ENCODE data around the gene SLC44A1.

The SLC44A1 gene

DNA sequence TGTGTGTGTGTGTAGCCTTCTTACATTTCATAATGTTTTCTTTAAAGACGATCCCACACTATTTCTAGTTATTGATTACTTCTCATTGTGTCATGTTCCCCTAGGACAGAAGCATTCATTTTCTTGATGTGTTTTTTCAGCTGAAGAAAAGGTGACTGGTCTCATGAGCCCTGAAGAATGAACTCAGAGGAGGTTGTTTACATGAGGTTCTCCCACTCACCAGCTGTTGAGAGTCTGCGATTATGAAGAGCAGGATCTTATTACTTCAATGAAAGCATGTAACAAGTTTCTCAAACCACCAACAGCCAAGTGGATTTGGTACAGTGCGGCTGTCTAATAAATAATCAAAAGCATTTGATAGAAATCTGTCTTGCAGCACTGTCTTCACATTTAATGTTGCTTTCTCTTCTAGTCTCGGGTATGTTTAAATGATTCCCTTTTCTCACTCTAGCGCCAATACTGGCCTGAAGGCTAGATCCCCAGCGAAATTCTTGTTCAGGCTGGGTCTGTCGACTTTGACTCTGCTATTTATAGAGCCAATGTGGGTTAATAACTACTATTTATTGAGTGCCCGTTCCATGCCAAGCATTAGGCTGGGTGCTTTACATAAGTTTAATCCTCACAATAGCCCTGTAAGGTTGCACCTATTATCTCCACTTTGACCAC is 193.8 kb downstream of the SLC44A1 start:
- DNase-seq: peak; percentile 47

- no peak for DNase-seq
Measured at GRCh38 chr9:105439428-105439827, 195.0 kb downstream of the SLC44A1 start.

DNA sequence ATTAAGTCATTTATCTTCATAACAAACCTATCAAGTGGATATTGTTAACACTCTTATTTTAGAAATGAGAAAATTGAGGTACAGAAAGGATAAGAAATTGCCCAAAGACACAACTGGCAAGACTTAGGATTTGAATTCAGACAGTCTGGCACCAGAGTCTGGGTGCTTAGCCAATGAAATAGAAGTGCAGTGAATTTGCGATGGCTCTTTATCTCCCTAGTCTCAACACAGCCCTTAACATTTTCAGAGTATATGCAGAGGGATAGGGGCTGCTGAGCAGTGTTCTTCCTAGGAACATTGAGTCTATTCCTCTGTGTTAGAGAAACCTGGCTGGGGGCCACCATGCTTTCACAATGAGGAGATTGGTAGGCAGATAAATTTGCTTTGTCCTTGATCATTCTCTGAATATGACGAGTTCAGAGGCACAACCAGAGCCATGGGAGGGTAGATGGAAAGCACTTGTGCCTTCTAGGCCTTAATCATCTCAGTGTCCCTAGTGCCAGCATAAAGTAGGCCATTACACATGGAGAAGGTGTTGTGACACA is 197.2 kb downstream of the SLC44A1 start:
- no peak for DNase-seq

DNA sequence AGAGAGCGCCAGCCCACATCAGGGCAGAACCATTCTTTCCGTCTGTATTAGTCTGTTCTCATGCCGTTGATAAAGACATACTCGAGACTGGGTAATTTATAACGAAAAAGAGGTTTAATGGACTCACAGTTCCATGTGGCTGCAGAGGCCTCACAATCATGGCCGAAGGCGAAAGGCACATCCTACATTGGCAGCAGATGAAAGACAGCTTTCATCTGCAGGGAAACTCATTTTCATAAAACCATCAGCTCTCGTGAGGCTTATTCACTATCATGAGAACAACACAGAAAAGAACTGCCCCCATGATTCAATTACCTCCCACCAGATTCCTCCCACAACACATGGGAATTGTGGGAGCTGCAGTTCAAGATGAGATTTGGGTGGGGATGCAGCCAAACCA is 198.7 kb downstream of the SLC44A1 start:
- no peak for DNase-seq

DNA sequence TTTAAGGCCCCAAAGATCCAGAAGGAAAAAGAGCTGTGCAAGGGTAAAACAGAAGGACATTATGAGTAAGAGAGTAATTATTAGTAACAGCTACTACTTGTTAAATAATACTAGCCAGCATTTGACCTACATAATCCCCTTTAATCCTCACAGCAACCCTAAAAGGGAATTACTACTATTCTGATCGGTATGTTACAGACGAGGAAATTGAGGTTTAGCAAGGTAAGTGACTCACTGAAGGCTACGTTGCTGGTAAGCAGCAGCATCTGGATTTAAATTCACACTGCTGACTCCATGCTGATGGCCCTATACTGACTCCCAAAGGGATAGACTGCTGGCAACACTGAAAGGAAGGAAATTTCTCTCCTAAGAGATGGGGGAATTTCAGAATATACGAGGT is 199.7 kb downstream of the SLC44A1 start:
- DNase-seq: no peak

GRCh38 chr9:105445203-105445881 is 200.9 kb downstream of the SLC44A1 start:
- DNase-seq: no peak

DNA sequence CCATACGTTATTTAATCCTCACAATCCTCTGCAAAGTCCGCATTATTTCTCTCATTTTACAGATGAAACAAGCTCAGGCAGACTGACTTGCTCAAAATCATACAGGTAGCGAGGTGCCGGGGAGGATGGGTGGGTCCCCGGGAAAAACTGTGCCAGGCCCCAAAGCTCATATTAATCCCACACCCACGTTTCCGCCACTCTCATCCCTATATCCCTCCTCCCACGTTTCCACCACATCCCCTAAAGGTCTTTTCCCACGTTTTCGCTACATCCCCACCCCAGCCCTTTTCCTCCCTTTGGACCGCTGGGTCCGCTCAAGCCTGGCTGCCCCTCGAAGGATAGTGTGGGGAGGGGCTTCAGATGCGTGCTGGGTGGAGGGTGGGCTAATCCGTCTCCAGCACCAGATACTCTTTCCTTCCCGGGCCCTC is 202.9 kb downstream of the SLC44A1 start:
- no peak for DNase-seq

DNA sequence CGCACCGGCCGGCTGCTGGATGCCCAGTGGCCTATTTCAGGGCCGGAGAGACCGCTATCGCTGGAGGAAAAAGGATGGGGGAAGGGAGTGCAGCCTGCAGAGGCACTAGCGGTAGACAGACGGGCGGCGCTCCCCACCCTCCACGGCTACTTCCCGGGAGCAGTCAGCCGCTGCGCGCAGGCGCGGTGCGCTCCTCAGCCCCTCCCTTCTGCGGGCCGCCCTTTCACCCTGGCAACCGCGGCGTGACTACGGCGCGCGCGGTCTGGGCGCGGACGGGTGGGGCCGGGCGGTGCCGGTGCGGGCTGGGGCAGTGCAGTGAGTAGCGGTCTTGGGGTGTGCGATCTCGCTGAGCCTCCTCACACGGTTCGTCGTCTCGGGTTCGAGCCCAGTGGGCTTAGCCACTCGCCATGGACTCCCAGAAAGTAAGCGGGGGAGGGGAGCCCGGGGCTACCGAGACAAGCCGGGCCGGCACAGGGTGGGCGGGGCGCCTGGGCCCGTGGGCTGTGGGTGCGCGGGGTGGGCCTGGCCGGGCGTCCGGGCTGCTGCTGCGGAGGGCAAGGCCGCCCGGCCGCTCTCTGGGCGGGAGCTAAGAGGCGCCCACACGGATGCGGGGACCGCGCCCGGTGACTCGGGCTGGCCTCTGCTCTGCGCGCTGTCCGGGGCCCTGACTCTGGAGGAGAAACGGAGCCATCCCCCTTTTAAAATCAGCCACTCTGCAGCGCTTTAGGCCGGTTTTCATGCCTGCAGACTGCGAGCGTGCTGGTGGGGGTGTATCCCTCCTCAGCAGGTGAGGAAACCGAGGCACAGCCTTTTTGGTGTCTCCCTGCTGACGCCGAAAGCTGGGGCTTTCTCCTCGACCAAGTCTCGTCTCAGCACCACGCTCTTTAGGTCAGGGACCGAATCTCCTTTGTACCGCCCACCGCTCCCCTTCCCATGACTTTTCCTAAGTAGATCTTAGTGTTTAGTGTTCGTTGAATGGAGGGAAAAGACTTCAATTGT is 203.7 kb downstream of the SLC44A1 start, which contains the start of gene FSD1L:
TSS of gene FSD1L (plus strand) at position 221 of the 999 bp plus-strand sequence. CDS start at position 408, 187 bp downstream.
- peak; percentile 45 for DNase-seq

DNA sequence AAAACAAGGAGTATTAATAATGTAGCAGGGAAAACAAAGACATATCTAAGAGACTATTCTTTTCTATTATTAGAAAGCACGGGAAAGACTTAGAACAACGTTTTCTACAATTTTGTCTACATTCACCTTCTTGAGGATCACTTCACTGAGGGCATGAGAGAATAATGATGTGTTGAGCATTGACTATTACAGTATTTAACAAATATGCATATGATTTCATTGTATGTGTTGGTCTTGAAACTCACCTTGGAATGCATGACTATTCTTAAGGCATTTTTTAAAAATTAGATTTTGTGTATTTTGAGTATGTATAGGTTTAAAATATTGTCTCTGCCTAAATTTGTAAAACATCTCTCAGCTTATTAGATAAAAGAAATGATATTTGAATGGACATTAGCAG is 204.6 kb downstream of the SLC44A1 start:
- DNase-seq: no peak

DNA sequence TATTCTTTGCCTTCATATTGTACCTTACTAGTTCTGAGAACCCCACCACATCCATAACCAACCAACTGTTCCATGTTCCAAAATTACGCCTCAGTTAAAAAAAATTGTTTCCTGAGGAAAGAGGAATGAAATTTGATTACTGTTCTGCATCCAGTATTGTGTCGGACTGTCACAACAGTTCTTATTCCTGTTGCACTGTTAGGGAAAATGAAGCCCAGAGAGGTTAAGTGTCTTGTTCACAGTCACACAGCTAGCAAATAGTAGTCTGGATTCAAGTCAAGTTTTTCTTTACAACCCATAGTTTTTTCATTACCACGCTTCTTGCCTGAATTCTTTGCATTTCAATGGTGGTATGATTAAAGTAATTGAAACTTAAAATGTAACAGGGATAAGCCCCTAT is 207.7 kb downstream of the SLC44A1 start:
- DNase-seq: no peak

- no peak for DNase-seq
Measured at GRCh38 chr9:105455836-105456475, 211.5 kb downstream of the SLC44A1 start.

- no peak for DNase-seq
Measured at GRCh38 chr9:105457560-105458294, 213.3 kb downstream of the SLC44A1 start.

- no peak for DNase-seq
Measured at GRCh38 chr9:105458404-105458803, 214.0 kb downstream of the SLC44A1 start.

DNA sequence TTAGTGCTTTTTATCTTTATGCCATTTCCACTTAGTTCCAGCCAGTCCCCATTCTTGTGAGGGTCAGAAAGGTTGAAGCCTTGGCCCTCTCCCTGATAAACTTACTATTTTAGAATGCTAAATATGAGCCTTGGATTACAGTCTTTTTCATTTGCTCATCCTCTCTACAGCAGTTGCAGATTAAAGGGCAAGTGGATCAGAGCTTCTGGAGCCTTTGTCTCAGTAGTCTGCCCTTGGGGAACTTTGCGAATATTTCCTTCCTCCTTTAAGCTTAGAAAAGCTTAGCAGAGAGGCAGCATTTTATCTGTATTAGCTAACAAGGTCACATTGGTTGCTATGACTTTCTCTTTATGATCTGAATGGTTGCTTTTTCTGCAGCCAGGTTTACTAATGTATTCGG is 214.9 kb downstream of the SLC44A1 start:
- no peak for DNase-seq

GRCh38 chr9:105466898-105467455 is 222.5 kb downstream of the SLC44A1 start:
- DNase-seq: no peak

GRCh38 chr9:105468875-105469274 is 224.4 kb downstream of the SLC44A1 start:
- no peak for DNase-seq

DNA sequence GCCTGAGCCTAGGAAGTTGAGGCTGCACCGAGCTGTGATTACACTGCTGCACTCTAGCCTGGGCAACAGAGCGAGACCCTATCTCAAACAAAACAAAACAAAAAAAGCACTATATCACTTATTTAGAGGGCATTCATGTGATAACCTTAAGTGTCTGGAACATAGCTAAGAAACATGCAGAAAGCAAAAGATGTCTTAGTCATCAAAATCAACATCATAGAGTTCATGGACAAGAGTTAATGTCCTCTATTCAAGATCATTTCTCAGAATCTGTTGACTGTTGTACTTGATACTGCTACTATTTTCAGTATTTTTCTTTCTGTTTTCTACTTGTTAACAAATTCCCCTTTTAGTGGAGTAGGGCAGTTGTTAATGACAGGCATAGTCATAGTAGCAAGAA is 228.8 kb downstream of the SLC44A1 start:
- DNase-seq: no peak

DNA sequence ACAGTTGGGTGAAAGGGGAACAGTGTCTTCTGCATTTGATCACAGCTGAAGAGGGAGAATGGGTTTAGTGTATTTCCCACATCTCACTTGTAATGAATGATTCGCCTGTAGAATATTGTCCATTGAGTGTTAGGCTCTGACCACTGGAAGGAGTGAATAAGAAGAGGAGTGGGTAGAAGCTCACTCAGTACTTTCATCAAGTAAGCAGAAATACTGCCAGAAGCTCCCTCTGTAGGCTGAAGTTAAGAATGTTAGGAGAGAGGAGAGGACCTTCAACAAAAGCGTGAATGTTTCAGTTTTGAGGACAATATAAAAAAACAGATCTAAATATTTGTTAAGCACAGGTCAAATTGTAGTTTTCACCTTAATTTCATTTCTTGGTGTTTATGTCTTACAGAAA is 230.9 kb downstream of the SLC44A1 start:
- DNase-seq: no peak

DNA sequence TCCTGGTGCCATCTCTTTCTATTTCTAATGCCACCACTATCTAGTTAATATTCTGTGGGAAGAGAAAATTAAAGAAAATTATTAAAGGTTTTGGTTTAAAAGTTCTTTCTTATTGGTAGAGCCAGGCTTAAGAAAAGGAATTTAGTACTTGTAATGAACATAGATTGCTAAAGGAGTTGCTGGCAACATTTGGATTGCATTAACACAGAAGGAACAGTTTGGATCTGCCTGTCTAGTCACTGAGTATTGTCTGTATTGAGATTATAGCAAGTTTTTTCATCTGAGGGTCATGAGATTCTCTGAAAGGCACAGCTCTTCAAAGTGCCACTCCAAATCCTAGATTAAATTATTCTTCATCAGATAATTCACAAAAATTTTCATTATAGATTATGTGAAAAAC is 235.4 kb downstream of the SLC44A1 start:
- DNase-seq: no peak

DNA sequence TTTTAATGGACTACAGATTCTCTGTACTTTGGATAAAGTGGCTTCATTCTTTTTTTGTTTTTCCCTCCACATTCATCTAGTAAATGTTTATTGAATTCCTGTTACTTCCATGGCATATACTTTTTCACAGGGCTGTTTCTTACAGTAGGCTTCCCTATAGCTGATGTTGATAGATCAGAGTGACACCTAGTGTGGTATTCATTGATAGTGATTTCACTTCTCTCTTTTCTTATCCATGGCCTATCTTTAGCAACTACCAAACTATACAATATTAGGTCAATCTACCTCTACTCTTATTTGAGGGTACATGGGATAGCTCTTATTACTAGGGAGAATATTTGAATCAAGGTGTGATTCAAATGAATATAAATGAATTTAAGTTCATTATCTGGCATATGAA is 239.2 kb downstream of the SLC44A1 start:
- no peak for DNase-seq

GRCh38 chr9:105484226-105484625 is 239.8 kb downstream of the SLC44A1 start:
- no peak for DNase-seq

DNA sequence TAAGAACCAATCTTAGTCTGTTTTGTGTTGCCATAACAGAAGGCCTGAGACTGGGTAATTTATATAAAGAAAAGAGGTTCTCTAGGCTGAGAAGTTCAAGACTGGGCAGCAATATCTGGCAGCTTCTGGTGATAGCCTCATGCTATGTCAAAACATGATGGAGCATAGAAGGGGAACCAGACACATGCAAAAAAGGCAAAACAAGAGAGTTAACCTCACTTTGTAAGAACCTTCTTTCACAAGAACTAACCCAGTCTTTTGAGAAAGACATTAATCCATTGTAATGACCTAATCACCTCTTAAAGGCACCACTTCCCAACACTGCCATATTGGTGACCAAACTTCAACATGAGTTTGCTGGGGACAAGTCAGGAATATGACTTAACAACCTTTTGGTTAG is 240.7 kb downstream of the SLC44A1 start:
- no peak for DNase-seq
